NK-92 (cell line): Measurements from ENCODE around the gene GARIN5A.

ENCODE experiments used
- DNase-seq: peaks from one replicate; lab custom pipeline; 2025; ENCODE audit not compliant: unreplicated experiment; lab: John Stamatoyannopoulos, UW

GARIN5A gene

GRCh38 chr19:50418176-50419021, 58.2 kb downstream of the GARIN5A start, which contains the start of gene SPIB:
Gene SPIB (plus strand): TSS chr19:50418938. CDS start chr19:50418963, 25 bp downstream.
- DNase-seq: no peak

GRCh38 chr19:50417111-50418081, 59.3 kb downstream of the GARIN5A start:
- no peak for DNase-seq
